NT2/D1 (cell line): ENCODE data around the gene OSGIN1.

Experiments used
- SUZ12 ChIP-seq: IDR thresholded peaks from 2 replicates; pipeline ENCODE4 v1.6.1; 2011; ENCODE audit not compliant: insufficient read length, insufficient read depth; ENCODE audit errors: extremely low read depth
- YY1 ChIP-seq: IDR thresholded peaks from 2 replicates; pipeline ENCODE4 v1.6.1; 2011; ENCODE audit not compliant: insufficient read length, insufficient read depth
- ZNF274 ChIP-seq: IDR thresholded peaks from 2 replicates; pipeline ENCODE4 v1.6.1; 2011; ENCODE audit warnings: mild to moderate bottlenecking, low read depth, low read length

GRCh38 chr16:83937922-83938885 lies 14.8 kb upstream of the OSGIN1 start:
- TF ChIP-seq ZNF274 (no peak), YY1 (no peak), SUZ12 (no peak)
